ENCODE data around the gene TMEM72.

The TMEM72 gene

DNA sequence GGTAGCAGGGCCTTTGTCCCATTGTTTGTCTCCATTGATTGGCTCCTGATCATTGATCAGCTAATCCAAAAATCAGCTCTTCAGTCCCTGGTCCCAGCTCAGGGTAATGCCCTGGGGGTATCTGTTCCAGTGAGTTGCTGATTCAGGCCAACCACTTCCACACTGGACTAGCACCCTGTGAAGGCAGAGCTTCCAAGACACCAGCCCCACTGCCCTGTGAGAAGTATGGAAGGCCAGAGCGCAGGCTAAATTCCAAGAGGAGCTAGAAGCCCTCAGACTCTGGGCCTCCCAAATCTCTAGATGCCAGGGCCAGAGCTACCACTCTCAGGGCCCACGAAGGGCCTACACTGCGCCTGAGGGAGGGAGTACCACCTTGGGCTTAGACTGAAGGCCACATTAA lies 10.4 kb downstream of the TMEM72 start:
- DNase-seq (ENCODE audit: extremely low read depth, low read depth): no peak
- TF ChIP-seq, protein P1, sequence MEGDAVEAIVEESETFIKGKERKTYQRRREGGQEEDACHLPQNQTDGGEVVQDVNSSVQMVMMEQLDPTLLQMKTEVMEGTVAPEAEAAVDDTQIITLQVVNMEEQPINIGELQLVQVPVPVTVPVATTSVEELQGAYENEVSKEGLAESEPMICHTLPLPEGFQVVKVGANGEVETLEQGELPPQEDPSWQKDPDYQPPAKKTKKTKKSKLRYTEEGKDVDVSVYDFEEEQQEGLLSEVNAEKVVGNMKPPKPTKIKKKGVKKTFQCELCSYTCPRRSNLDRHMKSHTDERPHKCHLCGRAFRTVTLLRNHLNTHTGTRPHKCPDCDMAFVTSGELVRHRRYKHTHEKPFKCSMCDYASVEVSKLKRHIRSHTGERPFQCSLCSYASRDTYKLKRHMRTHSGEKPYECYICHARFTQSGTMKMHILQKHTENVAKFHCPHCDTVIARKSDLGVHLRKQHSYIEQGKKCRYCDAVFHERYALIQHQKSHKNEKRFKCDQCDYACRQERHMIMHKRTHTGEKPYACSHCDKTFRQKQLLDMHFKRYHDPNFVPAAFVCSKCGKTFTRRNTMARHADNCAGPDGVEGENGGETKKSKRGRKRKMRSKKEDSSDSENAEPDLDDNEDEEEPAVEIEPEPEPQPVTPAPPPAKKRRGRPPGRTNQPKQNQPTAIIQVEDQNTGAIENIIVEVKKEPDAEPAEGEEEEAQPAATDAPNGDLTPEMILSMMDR (IDR thresholded peaks at IDR 0.05; ENCODE audit: low read depth, low read length): no peak

DNA sequence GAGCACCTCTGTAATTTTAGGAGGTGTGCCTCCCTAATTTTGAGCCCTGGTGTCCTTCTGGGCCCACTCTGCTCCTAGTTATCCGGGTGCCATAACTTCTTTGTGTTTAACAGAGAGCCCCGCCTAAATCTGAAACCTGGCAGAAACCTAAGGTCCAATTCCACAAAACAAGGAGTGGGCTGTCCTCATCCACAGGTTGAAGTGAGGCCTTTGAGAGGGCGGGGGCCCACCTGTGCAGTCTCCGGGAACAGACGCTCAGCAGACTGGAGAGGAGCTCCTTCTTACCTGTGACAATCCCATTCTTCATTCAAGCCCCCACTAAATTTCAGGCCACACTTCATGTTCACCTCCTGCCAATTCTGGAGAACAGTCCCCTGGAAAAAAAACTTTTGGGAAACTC lies 10.9 kb downstream of the TMEM72 start:
- TF ChIP-seq, protein P1 (IDR thresholded peaks at IDR 0.05; ENCODE audit: low read depth, low read length): no peak
- no peak for DNase-seq (ENCODE audit: extremely low read depth, low read depth)

DNA sequence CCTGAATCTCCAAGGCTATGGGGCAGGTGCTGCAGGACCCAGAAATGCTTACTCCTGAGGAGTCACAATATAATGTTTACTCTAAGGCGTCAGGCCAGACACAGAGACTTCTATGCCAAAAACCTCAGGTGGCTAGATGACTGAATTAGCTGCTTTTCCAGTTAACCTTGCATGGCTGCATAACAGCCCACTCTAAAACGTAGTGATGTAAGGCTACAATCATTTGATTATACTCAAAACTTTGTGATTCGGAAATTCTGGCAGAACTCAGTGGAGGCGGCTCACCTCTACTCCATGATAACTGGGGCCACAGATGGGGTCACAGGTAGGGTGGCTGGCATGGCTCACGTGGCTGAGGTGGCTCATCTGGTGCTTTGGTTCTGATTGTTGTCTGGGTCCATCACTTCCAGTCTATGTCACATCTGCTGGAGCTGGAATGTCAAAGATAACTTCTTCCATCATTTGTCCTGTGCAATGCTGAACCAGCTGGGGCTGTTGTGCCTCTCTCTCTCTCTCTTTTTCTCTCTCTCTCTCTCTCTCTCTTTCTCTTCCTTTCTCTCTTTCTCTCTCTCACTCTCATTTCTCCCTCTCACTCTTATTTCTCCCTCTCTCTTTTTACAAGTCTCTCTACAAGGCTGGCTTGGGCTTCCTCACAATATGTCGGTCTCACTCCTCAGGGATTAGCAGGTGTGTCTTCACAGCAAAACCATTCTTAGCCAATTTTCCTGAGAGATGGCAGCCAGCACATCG lies 11.8 kb downstream of the TMEM72 start:
- no peak for DNase-seq (ENCODE audit: extremely low read depth, low read depth)
- TF ChIP-seq, protein P1 (IDR thresholded peaks at IDR 0.05; ENCODE audit: low read depth, low read length): no peak

DNA sequence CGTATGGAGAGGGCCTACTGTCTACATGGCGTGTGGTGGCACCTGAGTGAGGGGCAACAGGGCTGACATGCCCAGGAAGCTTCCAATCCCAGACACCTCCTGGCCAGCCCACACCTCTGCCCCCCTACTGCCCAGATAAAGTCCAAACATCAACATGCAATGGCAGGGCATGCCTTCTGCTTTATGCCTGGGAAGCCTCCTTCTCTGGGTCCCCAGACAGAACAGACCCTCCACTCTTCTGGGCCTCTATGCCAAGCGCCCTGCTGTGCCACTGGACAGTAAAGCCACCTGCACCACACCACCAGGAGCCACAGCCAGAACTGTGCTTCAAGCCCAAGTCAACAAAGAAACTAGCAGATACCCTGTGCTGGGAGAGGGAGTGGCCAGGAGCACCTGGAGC lies 12.5 kb downstream of the TMEM72 start:
- DNase-seq (ENCODE audit: extremely low read depth, low read depth): no peak
- TF ChIP-seq, protein P1 (IDR thresholded peaks at IDR 0.05; ENCODE audit: low read depth, low read length): no peak

DNA sequence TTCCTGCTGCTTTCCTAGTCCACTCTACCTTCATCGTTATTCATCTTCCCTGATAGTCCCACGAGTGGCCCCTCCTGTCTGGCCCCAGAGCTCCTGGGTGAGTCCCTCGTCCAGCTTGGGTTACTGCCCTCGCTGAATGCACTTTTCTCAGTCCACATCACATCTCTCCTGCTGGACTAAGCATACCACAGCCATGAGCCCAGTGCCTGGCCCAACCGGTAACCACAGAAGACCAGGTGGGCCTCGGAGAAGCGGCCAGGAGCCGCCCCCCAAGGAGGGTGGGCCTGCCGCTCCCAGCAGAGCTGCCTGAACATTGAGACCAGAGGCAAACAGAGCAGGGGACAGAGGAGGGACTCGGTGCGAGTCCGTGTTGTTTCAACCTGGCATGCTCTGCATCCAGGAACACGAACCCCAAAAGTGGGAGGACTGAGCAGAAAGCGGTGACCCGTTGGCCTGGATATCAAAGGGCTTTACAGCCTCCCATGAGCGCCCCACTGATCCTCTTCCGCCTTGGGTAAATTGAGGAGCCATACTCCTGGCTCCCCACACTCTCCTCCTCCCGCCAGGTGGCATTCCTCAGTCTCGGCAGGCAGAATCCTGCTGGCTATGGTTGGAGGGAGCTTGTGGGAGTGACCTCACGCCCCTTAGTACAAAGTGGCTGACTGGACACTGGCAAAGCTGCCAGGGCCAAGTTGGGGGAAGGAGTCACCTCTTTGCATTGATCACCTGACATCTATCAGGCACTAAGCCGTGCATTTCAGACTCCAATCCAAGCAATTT lies 13.3 kb downstream of the TMEM72 start:
- TF ChIP-seq, protein P1 (IDR thresholded peaks at IDR 0.05; ENCODE audit: low read depth, low read length): no peak
- DNase-seq (ENCODE audit: extremely low read depth, low read depth): no peak

DNA sequence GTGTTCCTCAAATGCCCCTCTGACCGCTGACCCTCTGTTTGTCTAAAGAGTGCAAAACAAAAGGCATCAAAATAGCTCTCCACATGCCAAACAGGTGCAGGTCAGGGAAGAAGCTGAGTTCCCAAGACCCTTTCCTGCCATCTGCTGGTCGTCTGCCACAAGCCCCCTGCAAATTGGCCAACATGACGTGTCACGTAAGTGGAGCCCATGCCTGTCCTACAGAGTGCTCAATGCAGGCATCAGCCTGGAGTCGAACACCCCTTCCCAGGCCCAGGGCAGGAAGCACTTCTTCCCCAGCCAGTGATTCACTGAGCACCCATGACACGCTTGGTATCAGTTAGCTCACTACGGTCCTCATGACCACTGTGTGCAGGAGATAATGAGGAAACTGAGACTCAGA lies 14.1 kb downstream of the TMEM72 start:
- TF ChIP-seq, protein P1 (IDR thresholded peaks at IDR 0.05; ENCODE audit: low read depth, low read length): peak; percentile 16
- no peak for DNase-seq (ENCODE audit: extremely low read depth, low read depth)

Data from AG09319 (cell line).